OCI-LY1 (cell line): Measurements from ENCODE around the gene PIGX.

Source experiments
- EZH2 ChIP-seq: fragments of 200-600 bp; sonication (generic), shearing (Covaris generic); IDR thresholded peaks from 2 replicates; pipeline ENCODE4 v1.8.0; 2017; ENCODE audit warnings: borderline replicate concordance, mixed run types, mild to moderate bottlenecking, antibody characterized with exemption, low read length, moderate library complexity, mixed read lengths
- TF ChIP-seq, protein P1 (sequence below): fragments of 200-600 bp; sonication (generic), shearing (Covaris generic); IDR thresholded peaks from 2 replicates; pipeline ENCODE4 v1.5.1; 2017; ENCODE audit warnings: mild to moderate bottlenecking, antibody characterized with exemption, low read length, moderate library complexity, mixed read lengths

DNA sequence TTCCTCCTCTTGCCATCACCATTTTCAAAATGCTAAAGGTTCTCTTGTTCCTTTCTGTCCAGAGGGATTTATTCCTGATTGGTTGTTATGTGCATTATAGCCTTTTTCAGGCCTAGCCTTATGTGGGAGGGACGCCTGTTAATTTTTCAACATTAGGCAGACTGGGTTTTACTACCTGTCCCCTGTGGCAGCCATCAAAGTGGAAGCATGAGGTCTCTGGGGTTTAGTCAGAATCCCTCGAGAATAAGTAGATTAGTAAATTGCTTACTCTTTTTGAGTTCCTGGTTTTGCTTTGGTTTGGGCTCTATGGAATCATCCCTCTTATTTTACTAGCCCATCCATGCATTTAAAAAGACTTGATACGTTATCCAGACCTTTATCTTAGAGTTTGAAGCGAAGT, 59.9 kb downstream of the PIGX start:
- TF ChIP-seq EZH2 = no peak
- TF ChIP-seq, protein P1, sequence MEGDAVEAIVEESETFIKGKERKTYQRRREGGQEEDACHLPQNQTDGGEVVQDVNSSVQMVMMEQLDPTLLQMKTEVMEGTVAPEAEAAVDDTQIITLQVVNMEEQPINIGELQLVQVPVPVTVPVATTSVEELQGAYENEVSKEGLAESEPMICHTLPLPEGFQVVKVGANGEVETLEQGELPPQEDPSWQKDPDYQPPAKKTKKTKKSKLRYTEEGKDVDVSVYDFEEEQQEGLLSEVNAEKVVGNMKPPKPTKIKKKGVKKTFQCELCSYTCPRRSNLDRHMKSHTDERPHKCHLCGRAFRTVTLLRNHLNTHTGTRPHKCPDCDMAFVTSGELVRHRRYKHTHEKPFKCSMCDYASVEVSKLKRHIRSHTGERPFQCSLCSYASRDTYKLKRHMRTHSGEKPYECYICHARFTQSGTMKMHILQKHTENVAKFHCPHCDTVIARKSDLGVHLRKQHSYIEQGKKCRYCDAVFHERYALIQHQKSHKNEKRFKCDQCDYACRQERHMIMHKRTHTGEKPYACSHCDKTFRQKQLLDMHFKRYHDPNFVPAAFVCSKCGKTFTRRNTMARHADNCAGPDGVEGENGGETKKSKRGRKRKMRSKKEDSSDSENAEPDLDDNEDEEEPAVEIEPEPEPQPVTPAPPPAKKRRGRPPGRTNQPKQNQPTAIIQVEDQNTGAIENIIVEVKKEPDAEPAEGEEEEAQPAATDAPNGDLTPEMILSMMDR = no peak
